ENCODE measurements around the gene UBE2E2. TPM values are rescaled to one million over a fixed set of nuclear protein-coding genes. Genes with fewer than 3 reads are reported as not detected.

UBE2E2 gene
- total and polyA plus RNA-seq, 2 of the 13 experiments (the other 11 are each of a cell fraction or from before 2014, with no cell fraction given) = 0.77 to 1.5 TPM

DNA sequence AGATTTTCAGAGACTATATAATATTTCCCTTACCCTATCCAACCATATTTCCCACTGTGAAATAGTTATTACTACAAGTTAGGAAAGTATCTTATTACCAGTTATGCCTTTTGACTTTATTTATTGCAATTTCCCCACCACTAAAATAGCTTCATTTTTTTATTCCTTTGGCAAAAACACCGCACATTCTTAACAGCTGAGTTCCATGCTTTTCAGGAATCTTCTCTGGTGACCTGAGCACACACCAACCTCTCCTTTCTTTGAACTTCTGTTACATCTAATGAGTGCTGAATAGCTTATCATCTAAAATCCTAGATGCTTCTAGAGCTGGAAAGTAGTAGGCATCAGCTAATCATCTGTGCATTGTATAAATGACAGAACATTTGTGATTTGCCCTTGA lies 99.1 kb downstream of the UBE2E2 start:
- Histone ChIP-seq H3K27me3 (ENCODE audit: control insufficient read depth in 1 of 2, insufficient read depth in 2 of 2, low read length in 2 of 2) (no peaks in the 10 kb centered on the region), H3K36me3 (replicated peaks in 1 of 2; ENCODE audit: control insufficient read depth in 1 of 2, insufficient read depth in 2 of 2, low read length in 2 of 2) (no peaks in the 10 kb centered on the region), H4K20me1 (ENCODE audit: insufficient read depth, low read length) (no peaks in the 10 kb centered on the region), H3K4me2 (ENCODE audit: low read depth, low read length) (no peak overlapping the region), H3K79me2 (ENCODE audit: insufficient read depth, low read length) (no peaks in the 10 kb centered on the region), H3K9me3 (ENCODE audit: low read length) (no peaks in the 10 kb centered on the region), H3K4me3 (replicated peaks in 1 of 3; ENCODE audit: insufficient read depth in 1 of 3, low read depth in 2 of 3, low read length in 3 of 3) (no peak overlapping the region), H3K9ac (ENCODE audit: insufficient read depth, low read depth, low read length) (no peak overlapping the region), H3K27ac (ENCODE audit: extremely low read length, insufficient read depth, low read length) (no peak overlapping the region), H2AFZ (ENCODE audit: low read length) (no peak overlapping the region), H3K4me1 (ENCODE audit: insufficient read depth, low read length) (no peaks in the 10 kb centered on the region)
- ChIA-PET POLR2A (no interaction called here), CTCF (ENCODE audit: low intra/inter-chr PET ratio, low total read pairs) (no interaction called here)
- no peak for FAIRE-seq
- intact Hi-C loops (cut with micrococcal nuclease; ENCODE audit: unreplicated experiment) = no loop called here
- BruUV-seq (replicated peaks) = no TSS peak
- in situ Hi-C loops (cut with HindIII; ENCODE audit: extremely low pct_ligation_motif_present, low pct_unique_long_range_greater_than_20kb) = no loop called here
- no peak for DNase-seq (ENCODE audit: low spot score)
- no peak for ATAC-seq
- WGBS (ENCODE audit: low lambda C conversion rate) = 44% methylated on average over 1 of the region's 1 CpG
- TF ChIP-seq ZFP82 (CRISPR knock-in tag; IDR thresholded peaks at IDR 0.05; ENCODE audit: borderline replicate concordance) (no peak), TP53 (CRISPR knock-in tag; conservative IDR thresholded peaks at IDR 0.05) (no peak)
- TF ChIP-seq, protein P1, sequence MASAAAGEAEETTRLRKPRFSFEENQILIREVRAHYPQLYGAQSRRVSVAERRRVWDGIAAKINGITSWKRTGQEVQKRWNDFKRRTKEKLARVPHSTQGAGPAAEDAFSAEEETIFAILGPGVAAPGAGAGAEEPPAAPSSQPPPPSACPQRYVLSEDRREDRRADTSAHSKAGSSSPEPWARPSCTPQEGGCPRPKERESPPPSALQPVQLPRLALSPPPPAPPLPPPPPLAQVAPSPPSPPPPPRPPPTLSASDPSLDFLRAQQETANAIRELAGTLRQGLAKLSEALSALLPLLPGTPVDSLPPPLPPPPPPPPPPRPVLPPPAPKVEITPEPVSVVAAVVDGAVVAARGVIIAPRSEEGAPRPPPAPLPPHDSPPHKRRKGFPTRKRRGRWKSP (CRISPR knock-in tag; IDR thresholded peaks at IDR 0.05) = no peak
- TF ChIP-seq, protein P2, sequence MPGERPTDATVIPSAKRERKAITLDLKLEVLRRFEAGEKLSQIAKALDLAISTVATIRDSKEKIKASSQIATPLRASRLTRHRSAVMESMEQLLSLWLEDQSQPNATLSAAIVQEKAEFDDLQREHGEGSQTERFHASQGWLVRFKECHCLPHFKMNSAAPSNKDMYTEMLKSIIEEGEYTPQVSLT (CRISPR knock-in tag; IDR thresholded peaks at IDR 0.05; ENCODE audit: borderline replicate concordance, low read depth) = no peak

DNA sequence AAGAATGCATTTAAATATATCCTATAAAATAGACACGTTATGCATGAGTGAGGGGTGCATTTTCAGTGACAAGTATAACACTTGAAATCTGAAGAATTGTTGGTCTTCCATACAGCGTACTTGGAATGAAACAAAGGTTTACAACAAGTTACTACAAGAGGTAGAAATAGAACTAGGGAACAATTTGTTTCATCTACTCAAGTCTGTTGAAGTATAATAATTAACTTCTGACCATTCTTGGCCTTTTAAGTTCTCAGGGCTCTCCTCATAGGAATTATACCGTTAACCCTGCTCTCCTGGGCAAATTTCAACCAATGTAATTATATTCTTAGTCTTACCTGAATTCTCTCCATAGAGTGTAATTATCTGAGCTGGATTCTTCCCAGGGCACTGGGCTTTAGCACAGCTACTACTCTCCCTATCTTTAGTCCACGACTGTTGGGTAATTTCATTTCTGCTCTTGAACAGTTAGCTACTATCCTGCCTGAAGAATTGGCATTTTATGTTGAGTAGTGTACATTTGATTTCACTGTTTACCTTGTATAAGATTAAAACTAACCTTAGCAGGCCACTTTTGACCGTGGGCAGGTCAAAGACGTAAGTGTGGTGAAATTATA lies 100.6 kb downstream of the UBE2E2 start:
- ATAC-seq = no peak
- in situ Hi-C loops (cut with HindIII; ENCODE audit: extremely low pct_ligation_motif_present, low pct_unique_long_range_greater_than_20kb) (no loop called here), intact Hi-C loops (cut with micrococcal nuclease; ENCODE audit: unreplicated experiment) (no loop called here)
- CTCF ChIA-PET (ENCODE audit: low intra/inter-chr PET ratio, low total read pairs) = no interaction called here
- Histone ChIP-seq H3K27me3 (ENCODE audit: control insufficient read depth in 1 of 2, insufficient read depth in 2 of 2, low read length in 2 of 2) (no peaks in the 10 kb centered on the region), H3K27ac (ENCODE audit: extremely low read length, insufficient read depth, low read length) (no peak overlapping the region), H3K36me3 (replicated peaks in 1 of 2; ENCODE audit: control insufficient read depth in 1 of 2, insufficient read depth in 2 of 2, low read length in 2 of 2) (no peaks in the 10 kb centered on the region), H3K4me3 (replicated peaks in 1 of 3; ENCODE audit: insufficient read depth in 1 of 3, low read depth in 2 of 3, low read length in 3 of 3) (no peak overlapping the region), H3K9ac (ENCODE audit: insufficient read depth, low read depth, low read length) (no peak overlapping the region), H3K9me3 (ENCODE audit: low read length) (no peaks in the 10 kb centered on the region), H3K4me2 (ENCODE audit: low read depth, low read length) (no peak overlapping the region), H3K4me1 (ENCODE audit: insufficient read depth, low read length) (no peaks in the 10 kb centered on the region), H2AFZ (ENCODE audit: low read length) (no peak overlapping the region), H4K20me1 (ENCODE audit: insufficient read depth, low read length) (no peaks in the 10 kb centered on the region), H3K79me2 (ENCODE audit: insufficient read depth, low read length) (no peaks in the 10 kb centered on the region)
- POLR2A ChIA-PET = no interaction called here
- no peak for FAIRE-seq
- no TSS peak for BruUV-seq (replicated peaks)
- WGBS (ENCODE audit: low lambda C conversion rate) = 15% methylated on average over 6 of the region's 6 CpGs
- DNase-seq (ENCODE audit: low spot score) = no peak
- no peak for TF ChIP-seq KDM6A (CRISPR knock-in tag; IDR thresholded peaks at IDR 0.05; ENCODE audit: low read depth)
- TF ChIP-seq, protein P3, sequence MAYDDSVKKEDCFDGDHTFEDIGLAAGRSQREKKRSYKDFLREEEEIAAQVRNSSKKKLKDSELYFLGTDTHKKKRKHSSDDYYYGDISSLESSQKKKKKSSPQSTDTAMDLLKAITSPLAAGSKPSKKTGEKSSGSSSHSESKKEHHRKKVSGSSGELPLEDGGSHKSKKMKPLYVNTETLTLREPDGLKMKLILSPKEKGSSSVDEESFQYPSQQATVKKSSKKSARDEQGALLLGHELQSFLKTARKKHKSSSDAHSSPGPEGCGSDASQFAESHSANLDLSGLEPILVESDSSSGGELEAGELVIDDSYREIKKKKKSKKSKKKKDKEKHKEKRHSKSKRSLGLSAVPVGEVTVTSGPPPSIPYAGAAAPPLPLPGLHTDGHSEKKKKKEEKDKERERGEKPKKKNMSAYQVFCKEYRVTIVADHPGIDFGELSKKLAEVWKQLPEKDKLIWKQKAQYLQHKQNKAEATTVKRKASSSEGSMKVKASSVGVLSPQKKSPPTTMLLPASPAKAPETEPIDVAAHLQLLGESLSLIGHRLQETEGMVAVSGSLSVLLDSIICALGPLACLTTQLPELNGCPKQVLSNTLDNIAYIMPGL (CRISPR knock-in tag; IDR thresholded peaks at IDR 0.05; ENCODE audit: borderline replicate concordance in 1 of 2, low read depth in 1 of 2) = no peak
- TF ChIP-seq, protein P4, sequence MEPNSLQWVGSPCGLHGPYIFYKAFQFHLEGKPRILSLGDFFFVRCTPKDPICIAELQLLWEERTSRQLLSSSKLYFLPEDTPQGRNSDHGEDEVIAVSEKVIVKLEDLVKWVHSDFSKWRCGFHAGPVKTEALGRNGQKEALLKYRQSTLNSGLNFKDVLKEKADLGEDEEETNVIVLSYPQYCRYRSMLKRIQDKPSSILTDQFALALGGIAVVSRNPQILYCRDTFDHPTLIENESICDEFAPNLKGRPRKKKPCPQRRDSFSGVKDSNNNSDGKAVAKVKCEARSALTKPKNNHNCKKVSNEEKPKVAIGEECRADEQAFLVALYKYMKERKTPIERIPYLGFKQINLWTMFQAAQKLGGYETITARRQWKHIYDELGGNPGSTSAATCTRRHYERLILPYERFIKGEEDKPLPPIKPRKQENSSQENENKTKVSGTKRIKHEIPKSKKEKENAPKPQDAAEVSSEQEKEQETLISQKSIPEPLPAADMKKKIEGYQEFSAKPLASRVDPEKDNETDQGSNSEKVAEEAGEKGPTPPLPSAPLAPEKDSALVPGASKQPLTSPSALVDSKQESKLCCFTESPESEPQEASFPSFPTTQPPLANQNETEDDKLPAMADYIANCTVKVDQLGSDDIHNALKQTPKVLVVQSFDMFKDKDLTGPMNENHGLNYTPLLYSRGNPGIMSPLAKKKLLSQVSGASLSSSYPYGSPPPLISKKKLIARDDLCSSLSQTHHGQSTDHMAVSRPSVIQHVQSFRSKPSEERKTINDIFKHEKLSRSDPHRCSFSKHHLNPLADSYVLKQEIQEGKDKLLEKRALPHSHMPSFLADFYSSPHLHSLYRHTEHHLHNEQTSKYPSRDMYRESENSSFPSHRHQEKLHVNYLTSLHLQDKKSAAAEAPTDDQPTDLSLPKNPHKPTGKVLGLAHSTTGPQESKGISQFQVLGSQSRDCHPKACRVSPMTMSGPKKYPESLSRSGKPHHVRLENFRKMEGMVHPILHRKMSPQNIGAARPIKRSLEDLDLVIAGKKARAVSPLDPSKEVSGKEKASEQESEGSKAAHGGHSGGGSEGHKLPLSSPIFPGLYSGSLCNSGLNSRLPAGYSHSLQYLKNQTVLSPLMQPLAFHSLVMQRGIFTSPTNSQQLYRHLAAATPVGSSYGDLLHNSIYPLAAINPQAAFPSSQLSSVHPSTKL (CRISPR knock-in tag; IDR thresholded peaks at IDR 0.05) = no peak
- TF ChIP-seq KMT2A (CRISPR knock-in tag; IDR thresholded peaks at IDR 0.05) = no peak
- TF ChIP-seq, protein P5, sequence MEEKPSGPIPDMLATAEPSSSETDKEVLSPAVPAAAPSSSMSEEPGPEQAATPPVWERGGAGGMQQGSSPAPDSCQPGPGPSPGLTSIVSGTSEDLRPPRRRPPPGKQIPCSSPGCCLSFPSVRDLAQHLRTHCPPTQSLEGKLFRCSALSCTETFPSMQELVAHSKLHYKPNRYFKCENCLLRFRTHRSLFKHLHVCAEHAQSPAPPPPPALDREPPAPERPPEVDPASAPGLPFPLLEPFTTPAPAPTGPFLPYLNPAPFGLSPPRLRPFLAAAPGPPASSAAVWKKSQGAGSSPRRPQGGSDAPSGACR (CRISPR knock-in tag; IDR thresholded peaks at IDR 0.05) = no peak
- no peak for TF ChIP-seq CBFB (CRISPR knock-in tag; IDR thresholded peaks at IDR 0.05)

Measured in HepG2 (cell line).